Right atrium auricular region (tissue), 2 donors: ENCODE data around the gene PAMR1. TPM values are rescaled to one million over a fixed set of nuclear protein-coding genes. Genes with fewer than 3 reads are reported as not detected.

Source experiments
- DNase-seq: peaks from one replicate; pipeline ENCODE4 v3.0.0-alpha.2; 2019; ENCODE audit warnings: low spot score
- H3K27ac ChIP-seq, 2 donors: fragments of 200-600 bp; sonication (generic); 1 replicate in 1 of 2; 2 replicates in 1 of 2; pipeline ENCODE4 v1.5.1; 2016 to 2019
- H3K27me3 ChIP-seq, 2 donors: fragments of 200-600 bp; sonication (generic); one replicate each; pipeline versions ENCODE4 v1.5.1 to v1.6.0; 2017 to 2019
- H3K36me3 ChIP-seq: fragments of 200-600 bp; sonication (generic); one replicate; pipeline ENCODE4 v1.5.1; 2016
- H3K4me1 ChIP-seq, 2 donors: fragments of 200-600 bp; sonication (generic); one replicate each; pipeline versions ENCODE4 v1.5.1 to v1.6.0; 2017 to 2019
- H3K4me3 ChIP-seq, 2 donors: fragments of 200-600 bp; sonication (generic); 1 replicate in 1 of 2; 2 replicates in 1 of 2; pipeline ENCODE4 v1.5.1; 2017 to 2019; ENCODE audit warnings: mild to moderate bottlenecking in 1 of 2, moderate library complexity in 1 of 2
- H3K9me3 ChIP-seq, 2 donors: fragments of 200-600 bp; sonication (generic); one replicate each; pipeline ENCODE4 v1.5.1; 2019
- CTCF ChIP-seq, 2 donors: fragments of 200-600 bp; sonication (generic); IDR thresholded peaks; one replicate each; pipeline ENCODE4 v1.5.1; 2019; ENCODE audit warnings: antibody characterized with exemption in 2 of 2
- total RNA-seq, 2 donors: library from RNA; depleted of rRNA; stranded (reverse); fragments of >200 nt; gene quantifications; one replicate each; pipeline ENCODE4 v1.1.0, GENCODE V29; 2016

Gene PAMR1
- total RNA-seq, 2 donors from 2014 or later: 8.6 to 15.3 TPM

DNA sequence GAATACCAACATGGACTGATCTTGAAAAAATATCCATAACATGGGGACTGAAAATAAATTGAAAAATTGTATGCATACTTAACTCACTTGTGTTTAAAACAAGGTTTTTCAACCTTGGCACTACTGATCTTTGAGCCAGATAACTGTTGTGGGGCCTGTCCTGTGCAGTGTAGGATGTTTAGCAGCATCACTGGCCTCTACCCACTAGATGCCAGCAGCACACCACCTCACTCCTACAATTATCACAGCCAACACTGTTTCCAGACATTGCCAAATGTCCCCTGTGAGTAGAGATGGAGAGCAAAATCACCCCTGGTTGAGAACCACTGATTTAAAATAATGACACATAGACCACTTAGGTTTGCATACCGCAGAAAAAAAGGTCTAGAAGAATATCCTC, 61.1 kb downstream of the PAMR1 start:
- Histone ChIP-seq H3K4me3 (no peak overlapping the region), H3K27me3 (no peaks in the 10 kb centered on the region), H3K9me3 (no peaks in the 10 kb centered on the region), H3K27ac (no peak overlapping the region), H3K36me3 (no peaks in the 10 kb centered on the region), H3K4me1 (no peaks in the 10 kb centered on the region)
- TF ChIP-seq CTCF (IDR thresholded peaks at IDR 0.05): no peak
- DNase-seq: no peak

- Histone ChIP-seq H3K27ac (no peak overlapping the region), H3K36me3 (no peaks in the 10 kb centered on the region), H3K4me3 (no peak overlapping the region), H3K27me3 (no peaks in the 10 kb centered on the region), H3K9me3 (no peaks in the 10 kb centered on the region), H3K4me1 (no peaks in the 10 kb centered on the region)
- TF ChIP-seq CTCF (IDR thresholded peaks at IDR 0.05): no peak
- no peak for DNase-seq
Measured at GRCh38 chr11:35463331-35463751, 62.1 kb downstream of the PAMR1 start.

- DNase-seq: no peak
- Histone ChIP-seq H3K4me1 (no peaks in the 10 kb centered on the region), H3K27me3 (no peaks in the 10 kb centered on the region), H3K36me3 (no peaks in the 10 kb centered on the region), H3K4me3 (no peak overlapping the region), H3K9me3 (no peaks in the 10 kb centered on the region), H3K27ac (no peak overlapping the region)
- TF ChIP-seq CTCF (IDR thresholded peaks at IDR 0.05): no peak
Measured at GRCh38 chr11:35461917-35462538, 63.4 kb downstream of the PAMR1 start.

DNA sequence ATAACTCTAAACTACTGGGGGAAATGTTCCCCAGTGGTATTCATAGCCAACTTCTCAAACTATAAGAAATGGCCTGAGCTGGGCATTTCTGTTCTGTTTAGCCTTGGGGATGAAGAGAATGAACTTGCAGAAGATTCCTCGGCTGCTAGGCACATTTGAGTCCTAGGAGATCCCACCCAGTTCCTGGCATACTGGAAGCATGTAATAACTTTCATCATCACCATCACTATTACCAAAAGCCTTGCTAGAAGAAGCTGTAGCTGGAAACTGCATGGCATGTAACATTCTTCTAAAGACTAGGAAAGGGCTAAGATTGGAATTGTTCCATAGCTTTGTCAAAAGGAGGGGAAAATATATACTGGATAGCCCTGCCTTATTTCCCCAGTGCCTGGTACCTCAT, 65.9 kb downstream of the PAMR1 start:
- Histone ChIP-seq H3K4me1 (no peaks in the 10 kb centered on the region), H3K27ac (no peak overlapping the region), H3K4me3 (no peak overlapping the region), H3K9me3 (no peaks in the 10 kb centered on the region), H3K27me3 (no peaks in the 10 kb centered on the region), H3K36me3 (no peaks in the 10 kb centered on the region)
- no peak for DNase-seq
- no peak for TF ChIP-seq CTCF (IDR thresholded peaks at IDR 0.05)

- Histone ChIP-seq H3K4me1 (no peaks in the 10 kb centered on the region), H3K36me3 (no peaks in the 10 kb centered on the region), H3K9me3 (no peaks in the 10 kb centered on the region), H3K27ac (no peak overlapping the region), H3K27me3 (no peaks in the 10 kb centered on the region), H3K4me3 (no peak overlapping the region)
- no peak for DNase-seq
- TF ChIP-seq CTCF (IDR thresholded peaks at IDR 0.05): no peak
Measured at GRCh38 chr11:35458846-35459245, 66.6 kb downstream of the PAMR1 start.

DNA sequence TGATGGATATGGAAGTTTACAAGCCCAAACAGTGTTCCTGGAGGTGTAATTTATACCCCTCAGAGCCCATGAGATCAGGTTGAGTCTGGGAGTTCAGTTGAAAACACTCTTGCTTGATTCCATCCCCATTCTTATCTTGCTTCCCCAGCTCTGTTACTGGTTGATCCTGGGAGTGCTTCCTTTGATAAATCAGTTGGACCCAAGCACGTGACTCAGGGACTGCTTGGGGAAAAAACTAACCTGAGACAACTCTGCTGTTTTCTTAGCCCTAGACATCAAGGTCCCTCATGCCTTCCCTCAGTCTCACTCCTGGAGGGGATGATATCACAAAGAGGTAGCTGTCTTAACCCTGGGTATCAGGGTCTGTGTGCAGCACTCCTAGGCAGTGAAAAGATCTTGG, 71.1 kb downstream of the PAMR1 start:
- DNase-seq: no peak
- Histone ChIP-seq H3K4me1 (no peaks in the 10 kb centered on the region), H3K9me3 (no peaks in the 10 kb centered on the region), H3K4me3 (no peak overlapping the region), H3K27me3 (no peaks in the 10 kb centered on the region), H3K27ac (no peak overlapping the region), H3K36me3 (no peaks in the 10 kb centered on the region)
- TF ChIP-seq CTCF (IDR thresholded peaks at IDR 0.05): no peak
